Trophoblast cell (in vitro differentiated cells and primary cell): Measurements from ENCODE around the gene AUTS2.

ENCODE experiments used
- DNase-seq, 2 donors: peaks; one replicate each; pipeline ENCODE4 v3.0.0-alpha.2; 2016
- H2AFZ ChIP-seq: 2 replicates; pipeline ENCODE4 v1.6.1; 2013; ENCODE audit warnings: low read length, moderate library complexity, mild to moderate bottlenecking; ENCODE audit not compliant: insufficient read depth, poor library complexity
- H2AK5ac ChIP-seq: 2 replicates; pipeline ENCODE4 v1.6.1; 2013; ENCODE audit warnings: mild to moderate bottlenecking, low read length
- H2BK120ac ChIP-seq: 2 replicates; pipeline ENCODE4 v1.6.1; 2013; ENCODE audit warnings: low read length, mild to moderate bottlenecking, moderate library complexity; ENCODE audit not compliant: insufficient read depth, poor library complexity
- H2BK12ac ChIP-seq: 2 replicates; pipeline ENCODE4 v1.6.1; 2013; ENCODE audit warnings: mild to moderate bottlenecking, low read length, moderate library complexity
- H2BK5ac ChIP-seq: 2 replicates; pipeline ENCODE4 v1.6.1; 2013; ENCODE audit warnings: low read length, low read depth, moderate library complexity, mild to moderate bottlenecking; ENCODE audit not compliant: poor library complexity
- H3K14ac ChIP-seq: 2 replicates; pipeline ENCODE4 v1.6.1; 2013; ENCODE audit warnings: mild to moderate bottlenecking, low read length
- H3K18ac ChIP-seq: 2 replicates; pipeline ENCODE4 v1.6.1; 2013; ENCODE audit warnings: mild to moderate bottlenecking, low read length
- H3K23ac ChIP-seq: 2 replicates; pipeline ENCODE4 v1.6.1; 2013; ENCODE audit warnings: low read length
- H3K27ac ChIP-seq: 2 replicates; pipeline ENCODE4 v1.5.1; 2013; ENCODE audit warnings: low read depth, mild to moderate bottlenecking, inconsistent platforms, low read length, moderate library complexity
- H3K27me3 ChIP-seq: 2 replicates; pipeline ENCODE4 v1.6.1; 2013; ENCODE audit warnings: inconsistent platforms, mild to moderate bottlenecking, low read length, moderate library complexity; ENCODE audit not compliant: insufficient read depth
- H3K36me3 ChIP-seq, 2 experiments: 1 replicate in 1 of 2; 2 replicates in 1 of 2; pipeline ENCODE4 v1.6.1; 2013; ENCODE audit warnings: low read length in 2 of 2, mild to moderate bottlenecking in 2 of 2, moderate library complexity in 1 of 2; ENCODE audit not compliant: insufficient read depth in 2 of 2, control insufficient read depth in 1 of 2
- H3K4ac ChIP-seq: 2 replicates; pipeline ENCODE4 v1.6.1; 2013; ENCODE audit warnings: low read depth, mild to moderate bottlenecking, low read length, moderate library complexity
- H3K4me1 ChIP-seq, 2 experiments: 1 replicate in 1 of 2; 2 replicates in 1 of 2; pipeline ENCODE4 v1.6.1; 2013; ENCODE audit warnings: low read length in 2 of 2, mild to moderate bottlenecking in 2 of 2, moderate library complexity in 1 of 2; ENCODE audit not compliant: insufficient read depth in 2 of 2, control insufficient read depth in 1 of 2
- H3K4me2 ChIP-seq: 2 replicates; pipeline ENCODE4 v1.6.1; 2013; ENCODE audit warnings: inconsistent platforms, mild to moderate bottlenecking, low read length, moderate library complexity
- H3K4me3 ChIP-seq: 2 replicates; pipeline ENCODE4 v1.5.1; 2013; ENCODE audit warnings: mild to moderate bottlenecking, low read depth, low read length, inconsistent platforms
- H3K79me1 ChIP-seq: one replicate; pipeline ENCODE4 v1.6.1; 2013; ENCODE audit warnings: low read length
- H3K79me2 ChIP-seq: 2 replicates; pipeline ENCODE4 v1.6.1; 2013; ENCODE audit warnings: low read length, mild to moderate bottlenecking; ENCODE audit not compliant: control insufficient read depth, insufficient read depth, poor library complexity
- H3K9ac ChIP-seq: 2 replicates; pipeline ENCODE4 v1.6.1; 2013; ENCODE audit warnings: mild to moderate bottlenecking, low read length
- H3K9me3 ChIP-seq: 2 replicates; pipeline ENCODE4 v1.6.1; 2013; ENCODE audit warnings: low read depth, mild to moderate bottlenecking, control low read depth, inconsistent platforms, low read length; ENCODE audit not compliant: insufficient read depth
- H4K12ac ChIP-seq: 2 replicates; pipeline ENCODE4 v1.6.1; 2013; ENCODE audit warnings: low read depth, mild to moderate bottlenecking, low read length, moderate library complexity
- H4K8ac ChIP-seq: 2 replicates; pipeline ENCODE4 v1.6.1; 2013; ENCODE audit warnings: low read depth, mild to moderate bottlenecking, low read length, moderate library complexity
- H4K91ac ChIP-seq: one replicate; pipeline ENCODE4 v1.6.1; 2013; ENCODE audit warnings: low read depth, mild to moderate bottlenecking, low read length, moderate library complexity
- WGBS: extraction: QIAGEN DNeasy Blood & Tissue Kit; methylation state at CpG from one replicate; pipeline ENCODE4 v1.1.7; 2013; ENCODE audit warnings: missing lambda C conversion rate; ENCODE audit not compliant: insufficient read length, insufficient coverage; ENCODE audit errors: extremely low coverage; 5-methylcytosine and 5-hydroxymethylcytosine counted together

AUTS2 gene

GRCh38 chr7:70794962-70795361, 1196.7 kb downstream of the AUTS2 start:
- WGBS: no CpG with 5 or more reads among the region's 8 CpGs
- H4K8ac ChIP-seq: no peak overlapping the region
- H4K12ac ChIP-seq: no peak overlapping the region
- no peak for DNase-seq
- no peak overlapping the region for H3K18ac ChIP-seq
- H4K91ac ChIP-seq: no peak overlapping the region
- no peaks in the 10 kb centered on the region for H3K4me1 ChIP-seq
- no peak overlapping the region for H3K4me3 ChIP-seq
- H2BK120ac ChIP-seq: no peak overlapping the region
- H3K36me3 ChIP-seq: peaks cover 9 to 13% of the 10 kb centered on the region in 2 experiments
- H3K9ac ChIP-seq: no peak overlapping the region
- no peaks in the 10 kb centered on the region for H3K79me1 ChIP-seq
- no peak overlapping the region for H3K23ac ChIP-seq
- H3K4me2 ChIP-seq: no peak overlapping the region
- no peak overlapping the region for H2AFZ ChIP-seq
- H3K14ac ChIP-seq: no peak overlapping the region
- no peak overlapping the region for H2BK12ac ChIP-seq
- no peak overlapping the region for H2BK5ac ChIP-seq
- no peak overlapping the region for H2AK5ac ChIP-seq
- H3K4ac ChIP-seq: no peak overlapping the region
- no peak overlapping the region for H3K27ac ChIP-seq
- no peaks in the 10 kb centered on the region for H3K79me2 ChIP-seq
- H3K9me3 ChIP-seq: peaks cover 3% of the 10 kb centered on the region
- no peaks in the 10 kb centered on the region for H3K27me3 ChIP-seq

DNA sequence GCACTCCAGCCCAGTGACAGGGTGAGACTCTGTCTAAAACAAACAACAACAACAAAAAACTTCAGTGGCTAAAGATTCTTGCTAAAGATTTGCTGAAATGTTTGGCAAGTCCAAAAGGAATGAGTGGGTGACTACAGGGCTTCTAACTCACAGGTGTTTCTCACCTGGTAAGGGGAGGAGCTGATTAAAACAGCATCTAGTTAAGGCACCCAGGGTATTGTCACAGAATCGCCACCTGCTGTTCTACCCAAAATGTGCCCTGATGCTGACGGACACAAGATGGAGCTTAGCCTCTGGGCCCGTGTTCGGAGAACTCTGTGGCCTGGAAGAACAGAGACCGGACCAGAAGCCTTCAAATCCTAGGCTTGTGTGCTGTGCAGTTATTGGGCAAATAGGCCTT, 1197.7 kb downstream of the AUTS2 start:
- no peak overlapping the region for H3K4me2 ChIP-seq
- no CpG with 5 or more reads among the region's 5 CpGs for WGBS

DNA sequence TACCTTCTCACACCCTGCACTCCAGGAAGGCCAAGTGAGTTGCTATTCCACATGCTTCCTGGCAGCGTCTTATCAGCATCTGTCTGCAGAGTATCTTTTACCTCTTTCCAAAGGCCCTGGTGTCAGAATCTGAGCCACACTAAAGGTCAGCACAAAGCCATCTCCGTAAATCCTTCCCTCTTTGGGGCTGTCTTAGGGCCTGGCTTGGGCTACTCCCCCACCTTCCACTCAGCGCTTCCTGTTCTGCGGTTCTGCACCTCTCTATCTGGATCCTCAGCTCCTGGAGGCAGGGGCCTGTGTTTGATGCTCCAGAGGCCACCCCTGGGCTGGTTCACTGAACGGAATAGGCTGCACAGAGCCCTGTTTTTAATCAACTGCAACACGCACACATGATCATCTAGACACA, 1198.8 kb downstream of the AUTS2 start:
- no peak overlapping the region for H3K9ac ChIP-seq
- no peaks in the 10 kb centered on the region for H3K27me3 ChIP-seq
- H3K18ac ChIP-seq: no peak overlapping the region
- H3K79me1 ChIP-seq: no peaks in the 10 kb centered on the region
- H4K12ac ChIP-seq: no peak overlapping the region
- no peak overlapping the region for H3K4me2 ChIP-seq
- no peak overlapping the region for H3K27ac ChIP-seq
- H3K9me3 ChIP-seq: peaks cover 8% of the 10 kb centered on the region
- H3K4me3 ChIP-seq: no peak overlapping the region
- no peak overlapping the region for H4K91ac ChIP-seq
- H3K23ac ChIP-seq: no peak overlapping the region
- no peak overlapping the region for H3K4ac ChIP-seq
- DNase-seq: no peak
- no peaks in the 10 kb centered on the region for H3K79me2 ChIP-seq
- H2BK12ac ChIP-seq: no peak overlapping the region
- no peak overlapping the region for H3K14ac ChIP-seq
- no peaks in the 10 kb centered on the region for H3K4me1 ChIP-seq
- H2AK5ac ChIP-seq: no peak overlapping the region
- no CpG with 5 or more reads among the region's 6 CpGs for WGBS
- H3K36me3 ChIP-seq: peaks cover 0 to 2% of the 10 kb centered on the region in 2 experiments
- H4K8ac ChIP-seq: no peak overlapping the region
- H2BK120ac ChIP-seq: no peak overlapping the region
- no peak overlapping the region for H2BK5ac ChIP-seq
- no peak overlapping the region for H2AFZ ChIP-seq

More for the DNA sequence above, 1197.7 kb downstream of the AUTS2 start:
- Histone ChIP-seq H3K27me3 (no peaks in the 10 kb centered on the region), H3K4me3 (no peak overlapping the region), H3K4me1 (no peaks in the 10 kb centered on the region), H3K14ac (no peak overlapping the region), H3K18ac (no peak overlapping the region), H3K9ac (no peak overlapping the region), H4K12ac (no peak overlapping the region), H3K79me1 (no peaks in the 10 kb centered on the region), H2AFZ (no peak overlapping the region), H4K91ac (no peak overlapping the region), H2BK120ac (no peak overlapping the region), H2BK5ac (no peak overlapping the region), H3K23ac (no peak overlapping the region), H3K36me3 (peaks cover 0 to 3% of the 10 kb centered on the region in 2 experiments), H4K8ac (no peak overlapping the region), H3K4ac (no peak overlapping the region), H3K9me3 (peaks cover 5% of the 10 kb centered on the region), H2BK12ac (no peak overlapping the region), H3K27ac (no peak overlapping the region), H2AK5ac (no peak overlapping the region), H3K79me2 (no peaks in the 10 kb centered on the region)
- DNase-seq: no peak

DNA sequence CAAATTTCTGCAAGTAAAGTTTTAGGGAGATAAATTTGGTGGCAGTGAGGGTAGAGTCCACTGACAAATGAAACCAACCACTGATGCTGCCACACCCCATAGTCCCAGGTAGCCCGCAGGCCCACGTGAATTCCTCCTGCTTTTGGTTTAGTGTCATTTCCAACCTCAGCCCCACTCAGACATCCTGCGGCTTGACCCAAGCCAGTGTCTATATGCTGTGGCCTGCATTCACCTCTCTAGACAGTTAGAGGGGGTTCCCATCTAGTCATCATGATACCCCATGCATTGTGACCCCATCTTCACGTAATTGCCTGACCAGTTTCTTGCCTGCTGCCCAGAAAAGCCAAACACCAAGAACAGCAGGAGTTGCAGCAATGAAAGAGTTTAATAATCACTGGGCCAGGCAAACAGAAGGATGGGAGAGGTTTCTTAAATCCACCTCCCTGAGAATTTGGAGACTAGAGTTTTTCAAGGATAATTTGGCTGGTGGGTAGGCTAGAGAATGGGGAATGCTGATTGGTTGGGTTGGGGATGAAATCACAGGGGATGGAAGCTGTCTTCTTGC, 1201.6 kb downstream of the AUTS2 start:
- Histone ChIP-seq H3K9ac (no peak overlapping the region), H3K4me3 (no peak overlapping the region), H2AK5ac (no peak overlapping the region), H2BK12ac (no peak overlapping the region), H4K91ac (no peak overlapping the region), H3K4me2 (no peak overlapping the region), H3K14ac (no peak overlapping the region), H3K23ac (no peak overlapping the region), H3K36me3 (no peaks in the 10 kb centered on the region), H2BK5ac (no peak overlapping the region), H3K27ac (no peak overlapping the region), H3K79me2 (no peaks in the 10 kb centered on the region), H2AFZ (no peak overlapping the region), H3K18ac (no peak overlapping the region), H4K8ac (no peak overlapping the region), H3K9me3 (peaks cover 10% of the 10 kb centered on the region), H3K4me1 (no peaks in the 10 kb centered on the region), H4K12ac (no peak overlapping the region), H3K4ac (no peak overlapping the region), H2BK120ac (no peak overlapping the region), H3K27me3 (no peaks in the 10 kb centered on the region), H3K79me1 (no peaks in the 10 kb centered on the region)
- WGBS: no CpG with 5 or more reads among the region's 4 CpGs
- DNase-seq: no peak
